H1 (cell line): ENCODE measurements around the gene F8. TPM values are rescaled to one million over a fixed set of nuclear protein-coding genes. Genes with fewer than 3 reads are reported as not detected.

Experiments
- CHD7 ChIP-seq: fragments of 300-600 bp; sonication (generic); IDR thresholded peaks from 2 replicates; pipeline ENCODE4 v1.7.1; 2012; ENCODE audit warnings: low read length, moderate library complexity, mild to moderate bottlenecking, inconsistent platforms; ENCODE audit not compliant: insufficient replicate concordance
- PHF8 ChIP-seq: fragments of 200-600 bp; sonication (generic); conservative IDR thresholded peaks from 2 replicates; pipeline ENCODE4 v1.7.1; 2012; ENCODE audit warnings: low read depth, mild to moderate bottlenecking, inconsistent platforms, low read length, moderate library complexity
- polyA plus RNA-seq, 7 experiments: library from polyadenylated mRNA; depleted of rRNA in 3 of 7; stranded (reverse) in 5 of 7; unstranded in 2 of 7; fragments of >200 nt in 5 of 7; fragments of 200-250 nt in 2 of 7; gene quantifications; 1 replicate in 5 of 7; 2 replicates in 1 of 7; 4 replicates in 1 of 7; pipeline versions ENCODE4 v1.2.1 to v1.2.3, GENCODE V29; 2011 to 2013; ENCODE audit warnings: missing spikeins in 2 of 7, mixed read lengths in 2 of 7
- total RNA-seq: library from RNA; stranded (reverse); fragmentation: NEBNext Ultra II Directional; extraction: Animal tissue kit (Norgen Biotek cat#: 25700); gene quantifications from 2 replicates; pipeline ENCODE4 v1.2.1, GENCODE V29; 2021

F8 gene
- total and polyA plus RNA-seq, 2 of the 8 experiments (the other 6 are each of a cell fraction or from before 2014, with no cell fraction given): 1.1 to 2.6 TPM

DNA sequence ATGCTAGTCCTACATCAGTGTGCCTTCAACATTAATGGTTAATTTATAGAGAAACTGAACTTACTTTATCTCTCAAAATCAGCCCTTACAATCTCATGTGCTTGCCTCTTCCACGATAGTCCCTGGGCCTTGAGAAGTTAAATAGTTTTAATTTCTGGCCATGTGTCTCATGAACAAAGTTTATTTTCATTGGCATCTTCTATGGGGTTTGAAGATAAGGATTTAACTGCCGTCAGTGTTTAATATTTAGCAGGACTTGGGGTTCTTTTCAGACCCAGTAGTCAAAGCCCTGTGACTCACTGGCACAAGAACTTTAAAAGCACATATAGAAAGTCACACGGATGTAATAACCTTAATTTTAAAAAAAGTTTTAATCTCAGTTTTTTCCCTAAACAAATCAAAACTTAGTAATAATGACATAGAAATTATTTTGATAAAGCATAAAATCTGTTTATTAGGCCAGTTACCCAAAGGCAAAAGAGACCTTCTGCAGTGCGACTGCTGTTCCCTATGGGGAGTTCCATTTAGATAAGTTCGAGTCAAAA, 207.2 kb downstream of the F8 start (continued):
- TF ChIP-seq CHD7: no peak
- no peak for TF ChIP-seq PHF8
